Neural cell (in vitro differentiated cells): ENCODE measurements around the gene GLS2.

Experiments used
- CTCF ChIP-seq: fragments of 450-650 bp; IDR thresholded peaks from 2 replicates; pipeline ENCODE4 v1.5.1; 2014; ENCODE audit warnings: antibody characterized with exemption, mild to moderate bottlenecking, moderate library complexity; ENCODE audit not compliant: poor library complexity, severe bottlenecking
- EP300 ChIP-seq: fragments of 450-650 bp; conservative IDR thresholded peaks from 2 replicates; pipeline ENCODE4 v1.6.1; 2014; ENCODE audit warnings: antibody characterized with exemption, mild to moderate bottlenecking, moderate library complexity; ENCODE audit not compliant: poor library complexity, severe bottlenecking
- EZH2 ChIP-seq: fragments of 200-600, 300-800 bp; shearing (Covaris generic), sonication (generic); IDR thresholded peaks from 2 replicates; pipeline ENCODE4 v1.6.1; 2014; ENCODE audit warnings: antibody characterized with exemption, low read length, borderline replicate concordance, mild to moderate bottlenecking; ENCODE audit not compliant: insufficient read depth, poor library complexity, severe bottlenecking
- POLR2AphosphoS5 ChIP-seq: IDR thresholded peaks from 2 replicates; pipeline ENCODE4 v1.6.1; 2012
- RAD21 ChIP-seq: fragments of 450-650 bp; conservative IDR thresholded peaks from 2 replicates; pipeline ENCODE4 v1.6.1; 2014; ENCODE audit warnings: antibody characterized with exemption, mild to moderate bottlenecking, moderate library complexity
- REST ChIP-seq: IDR thresholded peaks from 2 replicates; pipeline ENCODE4 v1.6.1; 2012; ENCODE audit warnings: borderline replicate concordance
- SMC3 ChIP-seq: fragments of 450-650 bp; conservative IDR thresholded peaks from 2 replicates; pipeline ENCODE4 v1.6.1; 2014; ENCODE audit warnings: antibody characterized with exemption, mild to moderate bottlenecking, moderate library complexity; ENCODE audit not compliant: poor library complexity

DNA sequence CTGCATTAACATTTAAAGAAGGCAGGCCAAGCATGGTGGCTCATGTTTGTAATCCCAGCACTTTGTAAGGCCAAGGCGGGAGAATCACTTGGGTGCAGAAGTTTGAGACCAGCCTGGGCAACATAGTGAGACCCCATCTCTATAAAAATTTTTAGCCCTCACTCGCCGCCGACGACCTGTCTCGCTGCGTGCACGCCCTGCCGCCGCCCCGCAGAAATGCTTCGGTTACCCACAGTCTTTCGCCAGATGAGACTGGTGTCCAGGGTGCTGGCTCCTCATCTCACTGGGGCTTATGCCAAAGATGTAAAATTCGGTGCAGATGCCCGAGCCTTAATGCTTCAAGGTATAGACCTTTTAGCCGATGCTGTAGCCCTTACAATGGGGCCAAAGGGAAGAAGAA is 22.8 kb upstream of the GLS2 start:
- TF ChIP-seq CTCF, result no peak
- TF ChIP-seq POLR2AphosphoS5, result no peak
- TF ChIP-seq REST, result no peak
- TF ChIP-seq EP300, result no peak
- TF ChIP-seq EZH2, result no peak
- TF ChIP-seq RAD21, result no peak
- no peak for TF ChIP-seq SMC3
